Upper lobe of left lung (tissue), 4 donors: ENCODE results near the gene SPOCK1.

Source experiments
- CTCF ChIP-seq, 6 experiments: fragments of 450-650 bp in 4 of 6; fragments of 200-600 bp in 2 of 6; sonication (generic) in 2 of 6; IDR thresholded peaks; one replicate each; pipeline ENCODE4 v1.5.1; 2016 to 2019; ENCODE audit warnings: antibody characterized with exemption in 6 of 6
- EP300 ChIP-seq, 4 donors: sonication (generic); formaldehyde crosslinking; IDR thresholded peaks; one replicate each; pipeline ENCODE4 v1.5.1; 2017; ENCODE audit warnings: antibody characterized with exemption in 4 of 4, control low read depth in 2 of 4
- POLR2A ChIP-seq, 4 donors: fragments of 450-650 bp; IDR thresholded peaks; one replicate each; pipeline ENCODE4 v1.5.1; 2016 to 2017; ENCODE audit warnings: antibody characterized with exemption in 4 of 4, mild to moderate bottlenecking in 2 of 4
- POLR2AphosphoS5 ChIP-seq, 2 donors: sonication (generic); formaldehyde crosslinking; IDR thresholded peaks; one replicate each; pipeline ENCODE4 v1.5.1; 2017; ENCODE audit warnings: antibody characterized with exemption in 2 of 2

- TF ChIP-seq CTCF (IDR thresholded peaks at IDR 0.05) (no peak), POLR2AphosphoS5 (IDR thresholded peaks at IDR 0.05) (no peak), EP300 (IDR thresholded peaks at IDR 0.05) (no peak), POLR2A (IDR thresholded peaks at IDR 0.05) (no peak)
These were observed 84.9 kb downstream of the SPOCK1 start for GRCh38 chr5:137414112-137414755.
